ENCODE data around the gene CDC42EP2. TPM values are rescaled to one million over a fixed set of nuclear protein-coding genes. Genes with fewer than 3 reads are reported as not detected.

CDC42EP2 gene
- polyA plus RNA-seq, 1 donor (not counting 4 experiments of a cell fraction or from before 2014, with no cell fraction given) = 6.1 TPM

- dilution Hi-C loops (cut with MboI; ENCODE audit: extremely low pct_ligation_motif_present, low sequenced_read_pairs) = no loop called here
- no peak for FAIRE-seq
Observed at GRCh38 chr11:65311170-65311678, 3.4 kb upstream of the CDC42EP2 start.

GRCh38 chr11:65315204-65315865 lies 669 bp downstream of the CDC42EP2 start:
- dilution Hi-C loops (cut with MboI; ENCODE audit: extremely low pct_ligation_motif_present, low sequenced_read_pairs) = no loop called here
- Histone ChIP-seq H2AFZ (ENCODE audit: control insufficient read depth, low read length) (peak overlapping the region; percentile 27), H4K20me1 (ENCODE audit: control insufficient read depth, extremely low read depth, insufficient read depth, low read length) (peaks cover 6% of the 10 kb centered on the region), H3K4me3 (ENCODE audit: control insufficient read depth in 2 of 3, extremely low read depth in 1 of 3, insufficient read depth in 2 of 3, low read depth in 1 of 3, low read length in 3 of 3) (peak overlapping the region; percentile 91 to 97 (median 94)), H3K27me3 (ENCODE audit: control insufficient read depth, extremely low read depth, insufficient read depth, low read length) (no peaks in the 10 kb centered on the region), H3K4me1 (ENCODE audit: control insufficient read depth, extremely low read depth, insufficient read depth, low read length) (peaks cover 25% of the 10 kb centered on the region), H3K9ac (ENCODE audit: control insufficient read depth, extremely low read depth, insufficient read depth, low read length) (peak overlapping the region; percentile 85), H3K9me1 (ENCODE audit: control insufficient read depth, extremely low read depth, insufficient read depth, low read length) (no peaks in the 10 kb centered on the region), H3K9me3 (ENCODE audit: control insufficient read depth, low read depth, low read length) (no peaks in the 10 kb centered on the region), H3K36me3 (ENCODE audit: control insufficient read depth in 2 of 2, extremely low read depth in 1 of 2, insufficient read depth in 2 of 2, low read length in 2 of 2) (peaks cover under 1% of the 10 kb centered on the region in 2 experiments), H3K27ac (ENCODE audit: control insufficient read depth, insufficient read depth, low read length) (peak overlapping the region; percentile 78), H3K79me2 (ENCODE audit: control insufficient read depth, insufficient read depth, low read length) (peaks cover 50% of the 10 kb centered on the region), H3K4me2 (ENCODE audit: control insufficient read depth, extremely low read depth, insufficient read depth, low read depth, low read length) (peak overlapping the region; percentile 97)
- TF ChIP-seq EZH2 (IDR thresholded peaks at IDR 0.05; ENCODE audit: low read length) = no peak
- peak; percentile 84 to 97 (median 86) for TF ChIP-seq CTCF (optimal IDR thresholded peaks at IDR 0.05 in 1 of 3, IDR thresholded peaks at IDR 0.05 in 1 of 3, conservative IDR thresholded peaks at IDR 0.05 in 1 of 3; ENCODE audit: extremely low read depth in 1 of 3, insufficient read depth in 2 of 3, low read length in 3 of 3)
- DNase-seq (ENCODE audit: low read depth, low spot score) = no peak
- FAIRE-seq = no peak

More at GRCh38 chr11:65311170-65311678, 3.4 kb upstream of the CDC42EP2 start:
- H3K9me3 ChIP-seq (ENCODE audit: control insufficient read depth, low read depth, low read length) = no peaks in the 10 kb centered on the region
- no peak for DNase-seq (ENCODE audit: low read depth, low spot score)
- no peak overlapping the region for H2AFZ ChIP-seq (ENCODE audit: control insufficient read depth, low read length)
- H3K4me2 ChIP-seq (ENCODE audit: control insufficient read depth, extremely low read depth, insufficient read depth, low read depth, low read length) = no peak overlapping the region
- no peaks in the 10 kb centered on the region for H4K20me1 ChIP-seq (ENCODE audit: control insufficient read depth, extremely low read depth, insufficient read depth, low read length)
- no peaks in the 10 kb centered on the region for H3K9me1 ChIP-seq (ENCODE audit: control insufficient read depth, extremely low read depth, insufficient read depth, low read length)
- no peaks in the 10 kb centered on the region for H3K36me3 ChIP-seq (ENCODE audit: control insufficient read depth in 2 of 2, extremely low read depth in 1 of 2, insufficient read depth in 2 of 2, low read length in 2 of 2)
- TF ChIP-seq CTCF (optimal IDR thresholded peaks at IDR 0.05 in 1 of 3, IDR thresholded peaks at IDR 0.05 in 1 of 3, conservative IDR thresholded peaks at IDR 0.05 in 1 of 3; ENCODE audit: extremely low read depth in 1 of 3, insufficient read depth in 2 of 3, low read length in 3 of 3) = no peak
- no peak for TF ChIP-seq EZH2 (IDR thresholded peaks at IDR 0.05; ENCODE audit: low read length)
- H3K4me1 ChIP-seq (ENCODE audit: control insufficient read depth, extremely low read depth, insufficient read depth, low read length) = peaks cover 9% of the 10 kb centered on the region
- no peak overlapping the region for H3K4me3 ChIP-seq (ENCODE audit: control insufficient read depth in 2 of 3, extremely low read depth in 1 of 3, insufficient read depth in 2 of 3, low read depth in 1 of 3, low read length in 3 of 3)
- H3K9ac ChIP-seq (ENCODE audit: control insufficient read depth, extremely low read depth, insufficient read depth, low read length) = no peak overlapping the region
- H3K27ac ChIP-seq (ENCODE audit: control insufficient read depth, insufficient read depth, low read length) = no peak overlapping the region
- H3K79me2 ChIP-seq (ENCODE audit: control insufficient read depth, insufficient read depth, low read length) = peaks cover 12% of the 10 kb centered on the region
- H3K27me3 ChIP-seq (ENCODE audit: control insufficient read depth, extremely low read depth, insufficient read depth, low read length) = no peaks in the 10 kb centered on the region

Measured in keratinocyte (primary cell).